GM12878 (cell line): Measurements from ENCODE around the gene PDSS2. TPM values are rescaled to one million over a fixed set of nuclear protein-coding genes. Genes with fewer than 3 reads are reported as not detected.

ENCODE experiments used
- ATAC-seq: fragments of 200-7000 bp; cut with Tn5 transposase; 3 replicates; pipeline ENCODE4 v1.9.1; 2020; ENCODE audit warnings: mild to moderate bottlenecking, moderate library complexity
- BruUV-seq: library from RNA; stranded (reverse); fragments of 400-500 nt; replicated peaks from 2 replicates; lab custom pipeline; 2021; lab: Mats Ljungman, UMichigan
- CTCF ChIA-PET: fragments of 300-600 bp; sonication (Branson Sonifier 250); formaldehyde crosslinking; extraction: SDS; loops from one replicate; lab custom pipeline; 2021; ENCODE audit warnings: inconsistent platforms; lab: Yijun Ruan, JAX
- POLR2A ChIA-PET: fragments of 350-600 bp; formaldehyde crosslinking; extraction: SDS; loops from one replicate; lab custom pipeline; 2021; ENCODE audit warnings: inconsistent platforms; lab: Charles Lee
- RAD21 ChIA-PET: fragments of 300-600 bp; sonication (Branson Sonifier 250); formaldehyde crosslinking; loops from one replicate; lab custom pipeline; 2023; ENCODE audit warnings: antibody characterized with exemption; ENCODE audit not compliant: unreplicated experiment; lab: Charles Lee
- SMC1A ChIA-PET: fragments of 300-600 bp; sonication (Branson Sonifier 250); formaldehyde crosslinking; loops from one replicate; lab custom pipeline; 2023; ENCODE audit not compliant: unreplicated experiment, uncharacterized antibody; lab: Charles Lee
- DNase-seq: peaks from one replicate; pipeline ENCODE4 v3.0.0-alpha.2; 2011; ENCODE audit warnings: low read depth, low spot score
- FAIRE-seq: peaks from 3 replicates; lab custom pipeline; 2011; peaks lifted over from hg19 to GRCh38; lab: Jason Lieb, UNC
- H2AFZ ChIP-seq: 2 replicates; pipeline ENCODE4 v1.6.0; 2011; ENCODE audit warnings: low read depth, low read length, control low read depth; ENCODE audit not compliant: control insufficient read depth
- H3K27ac ChIP-seq: 2 replicates; pipeline ENCODE4 v1.5.1; 2011; ENCODE audit warnings: control low read depth; ENCODE audit not compliant: control insufficient read depth, insufficient read depth
- H3K27me3 ChIP-seq, 2 experiments: replicated peaks in 1 of 2; 2 replicates each; pipeline versions ENCODE4 v1.6.0 to v1.6.1; 2011; ENCODE audit warnings: low read length in 1 of 2; ENCODE audit not compliant: control insufficient read depth in 2 of 2, insufficient read depth in 2 of 2
- H3K36me3 ChIP-seq, 2 experiments: 2 replicates each; pipeline ENCODE4 v1.5.1; 2011; ENCODE audit warnings: low read length in 1 of 2; ENCODE audit not compliant: control insufficient read depth in 2 of 2, insufficient read depth in 2 of 2
- H3K4me1 ChIP-seq: 2 replicates; pipeline ENCODE4 v1.6.1; 2011; ENCODE audit warnings: mild to moderate bottlenecking, low read length, moderate library complexity, mixed read lengths; ENCODE audit not compliant: control insufficient read depth, insufficient read depth
- H3K4me2 ChIP-seq: 2 replicates; pipeline ENCODE4 v1.6.0; 2011; ENCODE audit warnings: control low read depth; ENCODE audit not compliant: control insufficient read depth, insufficient read depth
- H3K4me3 ChIP-seq: fragments of 200-600 bp; sonication (generic); 2 replicates; pipeline ENCODE4 v1.5.1; 2016
- H3K79me2 ChIP-seq: 2 replicates; pipeline ENCODE4 v1.6.0; 2011; ENCODE audit warnings: low read length; ENCODE audit not compliant: control insufficient read depth, insufficient read depth
- H3K9ac ChIP-seq: 2 replicates; pipeline ENCODE4 v1.8.0; 2011; ENCODE audit warnings: low read length, control low read depth, mixed read lengths; ENCODE audit not compliant: control insufficient read depth, insufficient read depth
- H3K9me3 ChIP-seq: replicated peaks from 3 replicates; pipeline ENCODE4 v1.5.1; 2011; ENCODE audit warnings: mild to moderate bottlenecking, low read length; ENCODE audit not compliant: control insufficient read depth, insufficient read depth
- H4K20me1 ChIP-seq: 2 replicates; pipeline ENCODE4 v1.6.0; 2011; ENCODE audit not compliant: control insufficient read depth, insufficient read depth
- ATF2 ChIP-seq: IDR thresholded peaks from 2 replicates; pipeline ENCODE4 v1.6.1; 2012; ENCODE audit warnings: low read length, inconsistent platforms
- BCL3 ChIP-seq: IDR thresholded peaks from 2 replicates; pipeline ENCODE4 v1.6.1; 2011; ENCODE audit warnings: borderline replicate concordance, low read depth, mild to moderate bottlenecking, moderate library complexity, low read length; ENCODE audit not compliant: insufficient read depth, poor library complexity, severe bottlenecking
- CHD1 ChIP-seq: IDR thresholded peaks from 2 replicates; pipeline ENCODE4 v1.6.1; 2012; ENCODE audit warnings: low read depth, low read length, improper control_type of control experiment
- CREM ChIP-seq: IDR thresholded peaks from 2 replicates; pipeline ENCODE4 v1.6.1; 2014; ENCODE audit warnings: antibody characterized with exemption, low read depth
- EED ChIP-seq: sonication (generic); IDR thresholded peaks from 2 replicates; pipeline ENCODE4 v1.6.1; 2016; ENCODE audit warnings: antibody characterized with exemption, low read depth
- FOS ChIP-seq: IDR thresholded peaks from 3 replicates; pipeline ENCODE4 v1.6.1; 2011; ENCODE audit warnings: borderline replicate concordance; ENCODE audit not compliant: insufficient read length; ENCODE audit errors: extremely low read depth
- MAX ChIP-seq: IDR thresholded peaks from 2 replicates; pipeline ENCODE4 v1.6.1; 2012; ENCODE audit warnings: low read depth, low read length, improper control_type of control experiment
- MTA3 ChIP-seq: IDR thresholded peaks from 2 replicates; pipeline ENCODE4 v1.6.1; 2012; ENCODE audit warnings: low read length, inconsistent platforms, borderline replicate concordance
- NR2C1 ChIP-seq: fragments of 450-650 bp; IDR thresholded peaks from 2 replicates; pipeline ENCODE4 v1.6.1; 2017; ENCODE audit warnings: antibody characterized with exemption, mild to moderate bottlenecking, moderate library complexity
- POLR2AphosphoS5 ChIP-seq: IDR thresholded peaks from 2 replicates; pipeline ENCODE4 v1.6.1; 2011; ENCODE audit warnings: mild to moderate bottlenecking, low read length, inconsistent platforms
- RAD21 ChIP-seq: IDR thresholded peaks from 2 replicates; pipeline ENCODE4 v1.6.1; 2011; ENCODE audit warnings: mild to moderate bottlenecking, low read depth, low read length, moderate library complexity; ENCODE audit not compliant: insufficient read depth
- ZBTB11 ChIP-seq: fragments of 450-650 bp; formaldehyde crosslinking; IDR thresholded peaks from 2 replicates; pipeline ENCODE4 v1.5.0; 2022; ENCODE audit warnings: mild to moderate bottlenecking, missing genetic modification characterization
- ZBTB40 ChIP-seq: fragments of 450-650 bp; IDR thresholded peaks from 2 replicates; pipeline ENCODE4 v1.6.1; 2016; ENCODE audit warnings: mild to moderate bottlenecking, moderate library complexity, borderline replicate concordance
- in situ Hi-C: fragments of 300-500 bp; cut with MboI; formaldehyde crosslinking; loops from 9 replicates; pipeline ENCODE4 v1.14.3; 2018; ENCODE audit warnings: mixed read lengths
- intact Hi-C: fragments of 100-400 bp; cut with micrococcal nuclease; formaldehyde crosslinking; loops from one replicate; pipeline ENCODE4 v1.14.2; 2022; ENCODE audit not compliant: unreplicated experiment
- polyA plus RNA-seq, 11 experiments: library from polyadenylated mRNA; depleted of rRNA in 4 of 11; unstranded in 6 of 11; stranded (reverse) in 5 of 11; fragments of >200 nt; fragmentation: Nextera tagmentation in 4 of 11; fragmentation: Illumina TruSeq in 1 of 11; extraction: Ambion mirVana in 4 of 11; extraction: Trizol in 1 of 11; gene quantifications; 1 replicate in 1 of 11; 2 replicates in 10 of 11; pipeline versions ENCODE4 v1.2.1 to v1.2.3, GENCODE V29; 2011 to 2016; ENCODE audit warnings: inconsistent platforms in 2 of 11, missing spikeins in 2 of 11, low read depth in 1 of 11
- total RNA-seq, 4 experiments: library from RNA; depleted of rRNA in 3 of 4; stranded (reverse); fragments of >200 nt in 3 of 4; fragmentation: Illumina TruSeq in 1 of 4; extraction: Trizol in 1 of 4; gene quantifications; 2 replicates each; pipeline versions ENCODE4 v1.2.1 to v1.2.3, GENCODE V29; 2013 to 2021

Gene PDSS2
- total and polyA plus RNA-seq, 10 of the 15 experiments (the other 5 are each of a cell fraction or from before 2014, with no cell fraction given) = 7.7 to 15.5 (median 9.6) TPM

- RAD21 ChIA-PET = no interaction called here
- in situ Hi-C loops (no loop called here), intact Hi-C loops (no loop called here)
- Histone ChIP-seq H3K9ac (no peak overlapping the region), H3K9me3 (no peaks in the 10 kb centered on the region), H3K27ac (no peak overlapping the region), H3K36me3 (no peaks in the 10 kb centered on the region; a peak in 1 of 4 replicates), H4K20me1 (no peaks in the 10 kb centered on the region), H3K4me2 (no peak overlapping the region), H3K27me3 (no peaks in the 10 kb centered on the region), H3K4me3 (no peak overlapping the region), H3K4me1 (no peaks in the 10 kb centered on the region), H2AFZ (no peak overlapping the region), H3K79me2 (no peaks in the 10 kb centered on the region)
- CTCF ChIA-PET = no interaction called here
- POLR2A ChIA-PET = no interaction called here
- SMC1A ChIA-PET = no interaction called here
- no peak for FAIRE-seq
- no peak for DNase-seq
- ATAC-seq = no peak
- BruUV-seq = no TSS peak
- TF ChIP-seq ZBTB11 (CRISPR knock-in tag) = no peak
- TF ChIP-seq EED = no peak
- no peak for TF ChIP-seq ATF2
- no peak for TF ChIP-seq CHD1
- no peak for TF ChIP-seq CREM
- no peak for TF ChIP-seq NR2C1
- TF ChIP-seq FOS = no peak
- TF ChIP-seq ZBTB40 = no peak
- TF ChIP-seq MAX = no peak
- no peak for TF ChIP-seq POLR2AphosphoS5
- no peak for TF ChIP-seq RAD21
- TF ChIP-seq BCL3 = no peak
- no peak for TF ChIP-seq MTA3
Measured at GRCh38 chr6:107271208-107271790, 188.1 kb downstream of the PDSS2 start.
